Activated CD8-positive, alpha-beta memory T cell treated with anti-CD3 and anti-CD28 coated beads for 36 hours (primary cell): ENCODE measurements around the gene CNKSR3. TPM values are rescaled to one million over a fixed set of nuclear protein-coding genes. Genes with fewer than 3 reads are reported as not detected.

Experiments used
- CTCF ChIA-PET: fragments of 350-600 bp; sonication (Branson Sonifier 250); formaldehyde crosslinking; loops from one replicate; lab custom pipeline; 2021; ENCODE audit warnings: antibody characterized with exemption; lab: Charles Lee
- POLR2A ChIA-PET: fragments of 350-600 bp; sonication (Branson Sonifier 250); formaldehyde crosslinking; loops from one replicate; lab custom pipeline; 2021; ENCODE audit warnings: antibody characterized with exemption; lab: Charles Lee
- total RNA-seq, 2 experiments: library from RNA; stranded (reverse); gene quantifications; one replicate each; pipeline ENCODE4 v1.2.3, GENCODE V29; 2021

The CNKSR3 gene
- total RNA-seq, 2 experiments from 2014 or later: 0.65 to 0.94 TPM

DNA sequence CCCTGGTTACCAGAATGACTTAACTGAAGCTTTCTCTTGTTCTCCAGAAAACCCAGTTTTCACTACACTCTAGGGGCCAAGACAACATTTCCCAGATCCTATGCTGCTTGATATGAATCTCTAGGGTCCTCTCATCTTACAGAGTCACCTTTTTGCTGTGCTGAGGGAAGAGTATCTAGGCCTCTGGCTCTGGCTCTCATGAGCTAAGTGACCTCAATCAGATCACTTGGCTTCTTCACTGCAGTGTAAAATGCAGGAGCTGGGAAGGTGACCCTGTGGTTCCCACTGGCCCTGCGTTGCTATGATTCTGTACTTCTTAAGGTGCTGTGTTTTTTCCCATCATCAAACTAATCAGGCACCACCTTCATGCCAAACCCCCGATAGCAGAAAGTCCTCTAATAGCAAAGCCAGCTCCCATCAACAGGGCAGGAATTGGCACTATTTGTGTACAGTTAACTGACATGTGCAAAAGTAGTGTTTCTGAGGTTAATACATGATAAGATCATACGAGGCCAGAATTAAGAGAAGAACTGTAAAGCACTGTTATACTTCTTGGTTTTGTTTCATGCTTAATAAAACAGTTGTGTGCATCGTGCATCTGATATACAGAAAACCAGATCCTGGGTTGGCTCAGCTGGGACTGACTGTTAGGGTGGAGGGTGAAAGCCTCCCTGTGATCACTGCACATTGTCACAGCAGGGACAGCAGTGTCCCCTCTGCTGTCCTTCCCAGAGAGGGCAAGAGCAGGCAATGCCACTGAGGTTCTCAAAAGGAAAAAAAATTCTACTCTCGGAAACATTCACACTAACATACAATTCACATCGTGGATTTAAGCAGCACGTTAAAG lies 46.7 kb downstream of the CNKSR3 start:
- POLR2A ChIA-PET: no interaction called here
- CTCF ChIA-PET: no interaction called here

DNA sequence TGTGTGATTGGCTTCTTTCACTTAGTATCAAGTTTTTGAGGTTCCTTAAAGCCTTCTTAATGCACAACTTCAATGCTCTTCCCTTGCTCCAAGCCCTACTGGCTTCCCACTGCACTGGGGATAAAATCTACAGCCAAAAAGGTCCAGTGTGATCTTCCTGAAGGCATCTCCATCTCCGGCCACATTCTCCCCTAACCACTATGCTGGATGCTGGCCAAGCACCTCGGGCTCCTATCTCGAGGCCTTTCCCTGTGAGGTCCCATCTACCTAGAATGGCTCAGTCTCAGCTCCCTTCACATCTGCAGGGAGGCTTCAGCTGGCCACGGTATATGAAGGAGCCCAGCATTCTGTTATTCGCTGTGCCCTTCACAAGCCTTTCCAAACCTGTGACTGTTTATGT lies 48.1 kb downstream of the CNKSR3 start:
- CTCF ChIA-PET: no interaction called here
- POLR2A ChIA-PET: no interaction called here

DNA sequence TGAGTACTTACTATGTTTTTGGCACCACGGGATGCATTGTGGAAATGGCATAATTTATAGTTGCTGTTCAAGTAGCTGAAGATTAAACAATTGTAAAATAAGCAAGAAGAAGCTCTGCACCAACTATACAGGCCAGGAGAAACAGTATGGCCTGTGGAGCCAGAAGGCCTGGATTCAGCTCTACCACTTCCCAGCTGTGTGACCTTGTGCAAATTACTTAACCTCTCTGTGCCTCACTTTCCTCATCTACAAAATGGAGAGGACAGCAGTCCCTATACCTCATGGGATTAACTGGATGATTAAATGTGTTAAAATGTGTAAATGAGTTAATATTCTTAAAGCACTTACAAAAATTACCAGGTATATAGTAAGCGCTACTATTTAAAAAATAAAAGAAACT lies 49.1 kb downstream of the CNKSR3 start:
- CTCF ChIA-PET: no interaction called here
- POLR2A ChIA-PET: no interaction called here

DNA sequence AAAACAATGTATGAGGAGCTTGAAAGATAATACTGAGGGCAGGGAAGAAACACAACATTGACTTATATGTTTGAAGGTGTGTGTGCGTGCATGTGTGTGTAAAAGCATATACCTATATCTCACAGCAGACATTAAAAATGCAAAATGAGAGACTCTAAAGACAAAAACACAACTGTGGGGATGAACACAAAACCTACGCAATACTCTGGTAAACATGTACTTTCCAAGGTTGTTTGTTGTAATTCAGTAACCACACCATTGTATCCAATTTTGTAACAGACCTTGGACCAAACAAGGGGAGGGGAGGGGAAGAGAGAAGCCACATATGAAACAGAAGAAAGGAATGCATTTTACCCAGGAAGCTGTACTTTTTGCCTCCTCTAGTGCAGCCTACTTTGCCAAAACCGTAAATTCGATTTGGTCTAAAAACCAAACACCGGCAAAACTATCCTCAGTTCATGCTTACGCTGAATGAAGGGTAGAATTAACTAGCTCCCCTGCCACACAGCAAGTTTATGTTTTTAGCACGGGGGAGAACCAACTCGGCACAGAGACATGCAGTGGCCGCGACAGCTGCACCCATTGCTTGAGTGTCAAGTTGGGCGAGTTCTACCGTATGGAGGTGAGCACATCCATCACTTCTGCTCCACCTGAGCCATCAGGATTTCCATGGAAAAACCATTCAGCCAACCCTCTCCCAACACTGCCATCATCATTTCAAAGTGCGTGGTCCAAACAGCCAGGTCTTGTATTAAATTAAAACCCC lies 50.0 kb downstream of the CNKSR3 start:
- ChIA-PET POLR2A (no interaction called here), CTCF (no interaction called here)

DNA sequence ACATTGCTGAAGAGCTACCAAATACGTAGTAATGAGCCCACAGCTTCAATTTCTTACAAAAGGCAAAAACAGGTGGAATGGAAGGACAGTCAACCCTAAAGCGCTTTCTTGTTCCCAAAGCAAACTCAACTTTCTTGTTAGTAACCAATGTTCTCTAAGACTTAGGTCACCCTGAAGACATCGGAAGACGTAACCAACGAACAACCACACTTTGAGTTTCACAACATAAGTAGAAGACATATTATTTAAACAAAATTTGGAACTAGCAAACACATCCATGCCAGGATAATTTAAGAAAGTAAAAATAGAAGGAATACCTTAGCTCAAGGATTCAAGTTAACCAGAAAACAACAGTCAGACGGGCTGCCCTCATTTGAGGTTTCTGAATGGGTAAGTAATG lies 51.0 kb downstream of the CNKSR3 start:
- ChIA-PET POLR2A (no interaction called here), CTCF (no interaction called here)

- CTCF ChIA-PET: no interaction called here
- POLR2A ChIA-PET: interaction anchor here (0.6 kb wide), 1 partner anchor 11 kb away, joined by 3 read pairs; no protein-coding TSS in a partner anchor
Measured at GRCh38 chr6:154458565-154459470, 51.7 kb downstream of the CNKSR3 start.

GRCh38 chr6:154457881-154458284 lies 52.6 kb downstream of the CNKSR3 start:
- CTCF ChIA-PET: no interaction called here
- POLR2A ChIA-PET: no interaction called here

DNA sequence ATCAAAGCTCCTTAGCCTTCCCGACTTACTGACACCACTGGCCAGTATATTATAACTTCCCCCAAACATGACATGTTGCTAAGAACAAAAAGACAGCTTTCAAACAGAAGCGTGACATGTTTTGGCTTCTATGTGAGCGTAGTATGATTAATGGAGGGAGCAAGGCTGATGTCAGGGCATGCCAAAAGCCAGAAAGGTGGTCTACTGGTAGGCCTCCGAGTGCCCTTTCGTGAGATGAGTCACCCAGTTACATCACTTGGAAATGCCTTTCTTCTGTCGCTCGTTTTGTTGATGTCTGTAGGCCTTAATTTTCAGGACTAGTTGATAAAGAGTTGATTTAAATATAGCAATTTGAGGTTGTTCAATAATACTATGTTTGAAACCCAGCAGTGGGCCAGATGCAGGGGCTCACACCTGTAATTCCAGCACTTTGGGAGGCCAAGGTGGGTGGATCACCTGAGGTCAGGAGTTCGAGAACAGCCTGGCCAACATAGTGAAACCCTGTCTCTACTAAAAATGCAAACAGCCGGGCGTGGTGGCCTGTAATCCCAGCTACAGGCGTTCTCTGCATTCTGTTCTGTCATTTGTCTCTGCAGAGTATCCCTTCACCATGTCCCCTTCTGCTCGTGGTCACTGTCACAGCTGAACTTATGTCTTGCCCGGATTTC lies 53.3 kb downstream of the CNKSR3 start:
- POLR2A ChIA-PET: no interaction called here
- CTCF ChIA-PET: no interaction called here

- ChIA-PET POLR2A (no interaction called here), CTCF (no interaction called here)
Measured at GRCh38 chr6:154453329-154453728, 57.2 kb downstream of the CNKSR3 start.

- ChIA-PET CTCF (no interaction called here), POLR2A (no interaction called here)
Measured at GRCh38 chr6:154450498-154450897, 60.0 kb downstream of the CNKSR3 start.

GRCh38 chr6:154448448-154449096 lies 61.9 kb downstream of the CNKSR3 start:
- ChIA-PET CTCF (no interaction called here), POLR2A (no interaction called here)

GRCh38 chr6:154447954-154448353 lies 62.5 kb downstream of the CNKSR3 start:
- CTCF ChIA-PET: no interaction called here
- POLR2A ChIA-PET: no interaction called here

- CTCF ChIA-PET: no interaction called here
- POLR2A ChIA-PET: no interaction called here
Measured at GRCh38 chr6:154446984-154447383, 63.5 kb downstream of the CNKSR3 start.

DNA sequence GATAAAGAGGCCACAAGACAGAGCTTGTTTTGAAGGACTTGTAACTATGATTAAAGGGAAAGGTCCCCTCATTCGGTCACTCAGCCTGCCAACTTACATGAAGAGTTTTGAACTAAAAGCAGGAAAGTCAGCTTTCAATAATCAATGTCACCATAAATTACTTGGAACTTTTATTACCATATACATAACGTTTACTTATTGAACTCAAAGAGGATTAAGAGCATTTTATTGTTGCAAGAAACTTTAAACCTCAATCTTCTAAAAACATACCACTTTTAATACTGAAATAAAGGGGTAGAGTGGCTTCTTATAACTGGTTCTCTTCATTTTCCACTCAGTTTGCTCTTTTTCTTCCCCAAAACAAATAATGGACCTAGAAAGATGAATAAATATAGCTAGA lies 65.1 kb downstream of the CNKSR3 start:
- POLR2A ChIA-PET: no interaction called here
- CTCF ChIA-PET: no interaction called here

DNA sequence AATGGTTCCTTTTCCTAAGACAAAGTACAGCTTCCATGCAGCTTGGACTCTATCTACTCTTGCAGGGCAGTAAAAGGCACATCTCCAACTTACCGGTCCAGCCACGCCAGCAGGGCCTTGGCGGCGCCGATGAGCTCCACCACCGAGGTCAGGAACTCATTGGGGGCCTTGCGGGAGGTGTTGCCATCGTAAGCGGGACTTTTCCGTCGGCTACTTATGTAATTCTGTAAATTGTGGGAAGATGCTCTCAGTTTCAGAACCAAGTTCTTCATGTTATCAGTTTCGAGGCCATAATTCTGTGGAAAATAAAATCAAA lies 68.5 kb downstream of the CNKSR3 start:
- POLR2A ChIA-PET: no interaction called here
- CTCF ChIA-PET: no interaction called here

DNA sequence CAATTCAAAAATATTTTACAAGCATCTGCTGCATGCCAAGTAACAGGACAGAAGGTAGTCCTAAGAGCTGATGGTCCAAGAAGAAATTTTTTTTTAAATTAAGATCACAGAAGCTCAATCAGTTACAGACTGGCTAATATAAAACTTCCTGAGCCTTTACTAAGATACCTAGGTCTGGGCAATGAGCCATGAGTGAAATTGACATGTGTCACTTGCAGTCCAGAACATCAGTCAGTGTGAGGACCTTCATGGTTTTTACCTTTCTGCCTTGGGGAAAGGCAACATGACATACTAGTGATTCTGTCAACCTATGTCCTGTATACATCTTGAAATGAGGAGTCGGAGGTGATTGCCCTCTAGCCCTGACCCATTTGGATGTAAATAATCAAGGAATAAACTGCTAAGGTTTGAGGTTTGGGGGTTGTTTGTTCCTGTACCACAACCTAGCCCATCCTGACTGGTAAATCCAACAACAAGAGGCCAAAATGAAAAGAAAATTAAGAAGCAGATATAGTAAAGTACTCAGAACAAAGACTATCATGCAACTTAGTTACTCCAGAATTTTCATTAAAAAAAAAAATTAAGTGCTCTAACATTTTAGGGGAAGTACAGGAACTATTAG lies 70.0 kb downstream of the CNKSR3 start:
- ChIA-PET CTCF (no interaction called here), POLR2A (no interaction called here)

DNA sequence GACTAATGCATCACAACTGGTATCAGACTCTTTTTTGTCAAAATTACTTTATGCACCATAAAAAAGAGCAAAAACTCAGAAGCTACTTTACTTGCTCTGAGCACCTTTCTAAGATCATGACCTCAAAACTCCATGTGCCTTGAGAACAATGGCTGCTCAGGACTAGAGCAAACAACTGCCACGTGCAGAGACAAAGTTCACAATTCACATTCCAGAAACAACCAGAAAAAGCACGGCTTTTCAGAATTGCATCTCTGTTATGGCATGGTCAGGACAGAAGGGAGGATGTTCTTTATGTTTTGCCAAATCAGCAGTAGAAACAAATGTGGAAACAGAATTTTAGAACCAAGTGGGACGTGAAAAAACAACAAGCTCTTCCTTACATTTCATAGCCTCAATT lies 70.5 kb downstream of the CNKSR3 start:
- ChIA-PET CTCF (no interaction called here), POLR2A (no interaction called here)

DNA sequence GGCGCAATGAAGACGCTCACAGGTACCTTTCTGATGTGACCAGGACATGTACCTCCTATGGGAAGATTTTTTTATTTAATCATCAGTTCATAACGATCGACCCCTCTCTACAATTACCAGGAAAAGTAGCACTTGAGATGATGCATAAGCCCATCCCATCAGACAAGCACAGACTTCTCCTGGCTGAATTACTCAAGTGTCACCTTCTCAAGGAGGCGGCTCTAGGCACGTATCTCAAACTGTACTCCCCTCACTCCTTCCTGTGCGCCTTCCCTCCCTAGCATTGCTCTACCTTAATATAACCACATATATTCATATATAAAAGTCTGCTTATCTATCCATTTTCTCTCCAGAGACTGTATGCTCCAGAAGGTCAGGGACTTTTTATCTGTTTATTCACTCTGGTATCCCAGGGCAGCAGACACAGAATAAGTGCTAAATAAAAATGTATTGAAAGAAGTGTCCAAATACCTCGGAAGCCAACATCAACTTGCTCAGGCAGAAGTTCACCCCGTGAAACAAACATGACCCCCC lies 71.5 kb downstream of the CNKSR3 start:
- CTCF ChIA-PET: no interaction called here
- POLR2A ChIA-PET: no interaction called here
